Calu3 (cell line): ENCODE results near the gene AHSP. TPM values are rescaled to one million over a fixed set of nuclear protein-coding genes. Genes with fewer than 3 reads are reported as not detected.
"Not testable (repeated sequence)": the region's sequence is repeated elsewhere in the genome, so short reads cannot be mapped to it uniquely, and the experiment has no call there.

Experiments used
- BruUV-seq: library from RNA; stranded (reverse); fragments of 400-500 nt; replicated peaks from 2 replicates; lab custom pipeline; 2021; lab: Mats Ljungman, UMichigan
- CTCF ChIA-PET: fragments of 300-600 bp; sonication (Branson Sonifier 250); formaldehyde crosslinking; loops from one replicate; lab custom pipeline; 2022; ENCODE audit warnings: antibody characterized with exemption; lab: Charles Lee
- DNase-seq: peaks from one replicate; pipeline ENCODE4 v3.0.0; 2022
- H3K27ac Mint-ChIP-seq: one replicate; pipeline ENCODE4 v1.8.0; 2022; ENCODE audit warnings: mixed read lengths; ENCODE audit not compliant: unreplicated experiment
- H3K27me3 Mint-ChIP-seq: one replicate; pipeline ENCODE4 v1.8.0; 2022; ENCODE audit warnings: mixed read lengths; ENCODE audit not compliant: unreplicated experiment
- H3K36me3 Mint-ChIP-seq: one replicate; pipeline ENCODE4 v1.8.0; 2022; ENCODE audit warnings: mild to moderate bottlenecking, moderate library complexity, mixed read lengths; ENCODE audit not compliant: insufficient read depth, unreplicated experiment
- H3K4me1 Mint-ChIP-seq: one replicate; pipeline ENCODE4 v1.8.0; 2022; ENCODE audit warnings: mild to moderate bottlenecking, low read depth, mixed read lengths; ENCODE audit not compliant: unreplicated experiment
- H3K4me3 Mint-ChIP-seq: one replicate; pipeline ENCODE4 v1.8.0; 2022; ENCODE audit warnings: mild to moderate bottlenecking, low read depth, moderate library complexity, mixed read lengths; ENCODE audit not compliant: unreplicated experiment
- H3K9me3 Mint-ChIP-seq: one replicate; pipeline ENCODE4 v1.8.0; 2022; ENCODE audit warnings: low read depth, mixed read lengths; ENCODE audit not compliant: unreplicated experiment
- intact Hi-C: fragments of 100-400 bp; cut with micrococcal nuclease; formaldehyde crosslinking; loops from one replicate; pipeline ENCODE4 v1.10.0; 2022; ENCODE audit not compliant: unreplicated experiment
- total RNA-seq: library from RNA; stranded (reverse); gene quantifications from 2 replicates; pipeline ENCODE4 v1.2.3, GENCODE V29; 2022
- TF ChIP-seq, protein P1 (sequence below): fragments of 200-600 bp; IDR thresholded peaks from one replicate; pipeline ENCODE4 v1.8.0; 2022; ENCODE audit warnings: antibody characterized with exemption; ENCODE audit not compliant: unreplicated experiment

The AHSP gene
- total RNA-seq, 1 experiment from 2014 or later: not detected

DNA sequence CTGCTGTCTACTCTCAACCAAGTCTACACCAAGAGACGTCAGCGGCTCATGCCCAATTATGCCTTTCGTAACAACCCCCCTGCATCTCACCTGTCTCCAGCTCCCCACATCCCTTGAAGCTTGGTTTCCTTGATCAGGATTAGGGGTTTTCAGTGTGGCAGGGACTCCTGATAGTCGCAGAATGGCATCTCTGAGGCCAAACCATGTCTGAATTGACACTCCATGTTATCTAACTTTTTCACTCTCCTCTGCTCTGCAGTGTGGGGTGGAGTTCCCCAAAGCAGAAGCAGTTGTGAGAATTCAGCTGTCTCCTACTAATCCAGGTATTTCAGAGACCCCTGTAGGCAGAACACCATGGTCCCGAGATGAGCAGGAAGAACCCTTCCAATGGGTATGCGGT is 5.6 kb upstream of the AHSP start:
- no peaks in the 10 kb centered on the region for H3K4me1 Mint-ChIP-seq
- CTCF ChIA-PET: no interaction called here
- DNase-seq: no peak
- no peaks in the 10 kb centered on the region for H3K36me3 Mint-ChIP-seq
- TF ChIP-seq, protein P1, sequence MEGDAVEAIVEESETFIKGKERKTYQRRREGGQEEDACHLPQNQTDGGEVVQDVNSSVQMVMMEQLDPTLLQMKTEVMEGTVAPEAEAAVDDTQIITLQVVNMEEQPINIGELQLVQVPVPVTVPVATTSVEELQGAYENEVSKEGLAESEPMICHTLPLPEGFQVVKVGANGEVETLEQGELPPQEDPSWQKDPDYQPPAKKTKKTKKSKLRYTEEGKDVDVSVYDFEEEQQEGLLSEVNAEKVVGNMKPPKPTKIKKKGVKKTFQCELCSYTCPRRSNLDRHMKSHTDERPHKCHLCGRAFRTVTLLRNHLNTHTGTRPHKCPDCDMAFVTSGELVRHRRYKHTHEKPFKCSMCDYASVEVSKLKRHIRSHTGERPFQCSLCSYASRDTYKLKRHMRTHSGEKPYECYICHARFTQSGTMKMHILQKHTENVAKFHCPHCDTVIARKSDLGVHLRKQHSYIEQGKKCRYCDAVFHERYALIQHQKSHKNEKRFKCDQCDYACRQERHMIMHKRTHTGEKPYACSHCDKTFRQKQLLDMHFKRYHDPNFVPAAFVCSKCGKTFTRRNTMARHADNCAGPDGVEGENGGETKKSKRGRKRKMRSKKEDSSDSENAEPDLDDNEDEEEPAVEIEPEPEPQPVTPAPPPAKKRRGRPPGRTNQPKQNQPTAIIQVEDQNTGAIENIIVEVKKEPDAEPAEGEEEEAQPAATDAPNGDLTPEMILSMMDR: no peak
- BruUV-seq: no TSS peak
- H3K27me3 Mint-ChIP-seq: peaks cover 15% of the 10 kb centered on the region
- intact Hi-C loops: no loop called here
- H3K27ac Mint-ChIP-seq: no peak overlapping the region
- H3K4me3 Mint-ChIP-seq: no peak overlapping the region
- H3K9me3 Mint-ChIP-seq: peaks cover 5% of the 10 kb centered on the region

DNA sequence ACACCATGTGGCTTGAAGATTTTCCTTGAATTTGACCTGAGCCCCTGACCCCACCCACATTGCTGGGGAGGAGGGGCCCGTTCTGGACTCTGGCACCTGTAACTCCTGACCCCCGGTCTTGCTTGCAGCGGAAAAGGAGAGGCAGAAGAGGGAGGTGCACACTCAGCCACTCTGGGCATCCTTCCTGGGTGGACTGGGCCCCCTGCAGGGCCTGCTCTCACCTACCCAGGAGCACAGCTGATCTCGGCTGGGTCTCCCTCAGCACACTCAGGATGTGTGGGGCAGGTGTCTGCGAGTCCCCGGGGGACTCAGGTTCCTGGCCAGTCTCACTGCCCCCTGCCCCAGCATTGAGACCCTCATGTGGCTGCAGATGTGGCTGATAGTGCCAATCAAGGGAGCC is 3.9 kb upstream of the AHSP start:
- DNase-seq, H3K4me1 Mint-ChIP-seq, H3K27ac Mint-ChIP-seq, H3K36me3 Mint-ChIP-seq, intact Hi-C loops, H3K4me3 Mint-ChIP-seq, BruUV-seq, H3K9me3 Mint-ChIP-seq, CTCF ChIA-PET: not testable (repeated sequence)
- peaks cover 30% of the 10 kb centered on the region for H3K27me3 Mint-ChIP-seq

DNA sequence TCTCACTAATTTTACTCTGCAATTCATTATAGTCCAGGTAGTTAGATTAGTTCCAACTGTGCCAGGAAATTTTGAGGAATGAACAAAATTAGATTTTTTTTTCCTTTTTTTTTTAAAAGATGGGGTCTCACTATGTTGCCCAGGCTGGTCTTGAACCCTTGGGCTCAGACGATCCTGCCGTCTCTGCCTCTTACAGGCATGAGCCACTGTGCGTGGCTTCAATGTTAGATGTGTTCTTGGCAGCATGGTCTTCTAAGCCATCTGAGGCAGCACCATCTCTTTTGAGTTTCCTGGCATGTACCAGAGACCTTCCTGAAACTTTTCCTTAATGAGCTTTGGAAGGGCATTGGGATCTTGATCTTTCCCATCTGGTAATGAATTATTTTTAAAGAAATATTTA is 2.6 kb upstream of the AHSP start:
- no peaks in the 10 kb centered on the region for H3K4me1 Mint-ChIP-seq
- no peaks in the 10 kb centered on the region for H3K36me3 Mint-ChIP-seq
- DNase-seq: no peak
- no peak overlapping the region for H3K27ac Mint-ChIP-seq
- no peaks in the 10 kb centered on the region for H3K9me3 Mint-ChIP-seq
- TF ChIP-seq, protein P1: no peak
- CTCF ChIA-PET: no interaction called here
- H3K4me3 Mint-ChIP-seq: no peak overlapping the region
- BruUV-seq: no TSS peak
- intact Hi-C loops: no loop called here
- H3K27me3 Mint-ChIP-seq: peaks cover 35% of the 10 kb centered on the region

DNA sequence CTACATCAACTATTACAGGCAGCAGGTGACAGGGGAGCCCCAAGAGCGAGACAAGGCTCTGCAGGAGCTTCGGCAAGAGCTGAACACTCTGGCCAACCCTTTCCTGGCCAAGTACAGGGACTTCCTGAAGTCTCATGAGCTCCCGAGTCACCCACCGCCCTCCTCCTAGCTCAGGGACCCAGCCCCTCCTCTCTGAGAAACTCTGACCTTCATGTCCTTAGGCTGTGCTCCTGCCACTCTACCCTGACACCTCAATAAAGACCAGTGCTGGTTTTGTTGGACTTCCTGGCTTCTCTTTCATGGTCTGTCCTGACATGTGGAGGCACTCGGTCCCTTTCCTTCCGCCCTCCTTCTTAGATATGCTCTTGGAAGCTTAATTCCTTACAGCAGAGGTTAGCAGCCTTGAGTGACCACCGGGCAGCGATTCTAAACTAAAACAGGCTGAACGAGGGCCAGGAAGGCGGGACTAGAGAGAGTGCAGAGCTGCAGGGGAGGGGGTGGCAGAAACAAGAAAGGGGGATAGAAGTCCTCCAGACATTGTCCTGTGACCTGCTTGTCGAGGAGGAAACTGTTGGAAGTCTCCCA is 915 bp downstream of the AHSP start:
- no peaks in the 10 kb centered on the region for H3K36me3 Mint-ChIP-seq
- TF ChIP-seq, protein P1: no peak
- H3K4me3 Mint-ChIP-seq: no peak overlapping the region
- no TSS peak for BruUV-seq
- no peaks in the 10 kb centered on the region for H3K4me1 Mint-ChIP-seq
- no peak overlapping the region for H3K27ac Mint-ChIP-seq
- CTCF ChIA-PET: interaction anchor here (0.6 kb wide), 1 partner anchor 20 kb away, joined by 4 read pairs; no protein-coding TSS in a partner anchor
- DNase-seq: no peak
- H3K27me3 Mint-ChIP-seq: peaks cover 20% of the 10 kb centered on the region
- no peaks in the 10 kb centered on the region for H3K9me3 Mint-ChIP-seq
- intact Hi-C loops: no loop called here
